GM21447 (cell line): ENCODE measurements around the gene MRTFB.

ENCODE experiments used
- ATAC-seq: cut with Tn5 transposase; IDR thresholded peaks from one replicate; pipeline ENCODE4 v1.9.1; 2021; ENCODE audit not compliant: unreplicated experiment

The MRTFB gene

GRCh38 chr16:14223632-14224031 lies 152.5 kb downstream of the MRTFB start:
- no peak for ATAC-seq

- no peak for ATAC-seq
These were observed 154.3 kb downstream of the MRTFB start for GRCh38 chr16:14225457-14225856.

GRCh38 chr16:14232106-14232864 lies 161.2 kb downstream of the MRTFB start:
- ATAC-seq: no peak

GRCh38 chr16:14236401-14236800 lies 165.3 kb downstream of the MRTFB start:
- no peak for ATAC-seq

- ATAC-seq: no peak
These were observed 167.6 kb downstream of the MRTFB start for GRCh38 chr16:14238756-14239155.

- no peak for ATAC-seq
These were observed 168.7 kb downstream of the MRTFB start for GRCh38 chr16:14239791-14240190.

GRCh38 chr16:14240219-14240843 lies 169.2 kb downstream of the MRTFB start:
- no peak for ATAC-seq

- ATAC-seq: no peak
These were observed 169.8 kb downstream of the MRTFB start for GRCh38 chr16:14240964-14241363.

GRCh38 chr16:14241631-14242030 lies 170.5 kb downstream of the MRTFB start:
- ATAC-seq: no peak

- ATAC-seq: no peak
These were observed 171.7 kb downstream of the MRTFB start for GRCh38 chr16:14242769-14243168.

- ATAC-seq: no peak
These were observed 173.3 kb downstream of the MRTFB start for GRCh38 chr16:14244196-14245010.

GRCh38 chr16:14248791-14249190 lies 177.7 kb downstream of the MRTFB start:
- no peak for ATAC-seq

- no peak for ATAC-seq
These were observed 178.3 kb downstream of the MRTFB start for GRCh38 chr16:14249291-14250032.

GRCh38 chr16:14251419-14251818 lies 180.3 kb downstream of the MRTFB start:
- no peak for ATAC-seq

- no peak for ATAC-seq
These were observed 181.7 kb downstream of the MRTFB start for GRCh38 chr16:14252860-14253259.

- ATAC-seq: no peak
These were observed 191.9 kb downstream of the MRTFB start for GRCh38 chr16:14263011-14263410.

- ATAC-seq: no peak
These were observed 192.7 kb downstream of the MRTFB start for GRCh38 chr16:14263769-14264168.

GRCh38 chr16:14264327-14264943 lies 193.3 kb downstream of the MRTFB start:
- no peak for ATAC-seq

GRCh38 chr16:14268073-14268472 lies 197.0 kb downstream of the MRTFB start:
- no peak for ATAC-seq

- ATAC-seq: no peak
These were observed 204.8 kb downstream of the MRTFB start for GRCh38 chr16:14275934-14276333.

GRCh38 chr16:14278749-14279148 lies 207.6 kb downstream of the MRTFB start:
- no peak for ATAC-seq
